PC-3 (cell line): Measurements from ENCODE around the gene CORIN. TPM values are rescaled to one million over a fixed set of nuclear protein-coding genes. Genes with fewer than 3 reads are reported as not detected.

ENCODE experiments used
- ATAC-seq: fragments of 200-7000 bp; cut with Tn5 transposase; 2 replicates; pipeline ENCODE4 v1.9.1; 2020; ENCODE audit warnings: mild to moderate bottlenecking, moderate library complexity
- BruUV-seq: library from RNA; stranded (reverse); fragments of 400-500 nt; replicated peaks from 2 replicates; lab custom pipeline; 2021; lab: Mats Ljungman, UMichigan
- CTCF ChIA-PET: fragments of 300-600 bp; sonication (Branson Sonifier 250); formaldehyde crosslinking; loops from one replicate; lab custom pipeline; 2022; ENCODE audit warnings: antibody characterized with exemption; lab: Charles Lee
- POLR2A ChIA-PET: fragments of 300-600 bp; sonication (Branson Sonifier 250); formaldehyde crosslinking; loops from one replicate; lab custom pipeline; 2022; ENCODE audit warnings: antibody characterized with exemption; ENCODE audit not compliant: unreplicated experiment; lab: Charles Lee
- DNase-seq: peaks from one replicate; pipeline ENCODE4 v3.0.0-alpha.2; 2015
- H2AFZ ChIP-seq: fragments of 300-600 bp; sonication (generic); 2 replicates; pipeline ENCODE4 v1.6.0; 2016; ENCODE audit warnings: antibody characterized with exemption, low read length
- H3F3A ChIP-seq: fragments of 300-600 bp; sonication (generic); one replicate; pipeline ENCODE4 v1.6.0; 2017; ENCODE audit warnings: antibody characterized with exemption, low read length, control low read depth, mild to moderate bottlenecking; ENCODE audit not compliant: unreplicated experiment
- H3K27ac ChIP-seq: fragments of 300-600 bp; sonication (generic); 2 replicates; pipeline ENCODE4 v1.5.1; 2016; ENCODE audit warnings: mild to moderate bottlenecking, low read length
- H3K27me3 ChIP-seq: fragments of 300-600 bp; sonication (generic); 2 replicates; pipeline ENCODE4 v1.6.1; 2016; ENCODE audit warnings: low read length, mixed read lengths
- H3K36me3 ChIP-seq: fragments of 300-600 bp; sonication (generic); 2 replicates; pipeline ENCODE4 v1.6.1; 2016; ENCODE audit warnings: low read depth, mixed run types, low read length, mixed read lengths
- H3K4me1 ChIP-seq: fragments of 300-600 bp; sonication (generic); 2 replicates; pipeline ENCODE4 v1.5.1; 2016; ENCODE audit warnings: low read length; ENCODE audit not compliant: insufficient read depth
- H3K4me2 ChIP-seq: fragments of 300-600 bp; sonication (generic); 2 replicates; pipeline ENCODE4 v1.6.0; 2016; ENCODE audit warnings: low read length
- H3K4me3 ChIP-seq: fragments of 300-600 bp; sonication (generic); 2 replicates; pipeline ENCODE4 v1.5.1; 2016; ENCODE audit warnings: mild to moderate bottlenecking, low read length, mixed read lengths
- H3K79me2 ChIP-seq: fragments of 300-600 bp; sonication (generic); 2 replicates; pipeline ENCODE4 v1.6.1; 2017; ENCODE audit warnings: low read length, mixed read lengths
- H3K9ac ChIP-seq: fragments of 300-600 bp; sonication (generic); 2 replicates; pipeline ENCODE4 v1.6.0; 2016; ENCODE audit warnings: mild to moderate bottlenecking, low read length
- H3K9me2 ChIP-seq: fragments of 300-600 bp; sonication (generic); replicated peaks from 2 replicates; pipeline ENCODE4 v1.6.1; 2016; ENCODE audit warnings: mixed run types, low read length, mixed read lengths
- H3K9me3 ChIP-seq: fragments of 300-600 bp; sonication (generic); 2 replicates; pipeline ENCODE4 v1.6.1; 2016; ENCODE audit warnings: low read length, mixed read lengths
- H4K20me1 ChIP-seq: fragments of 300-600 bp; sonication (generic); 2 replicates; pipeline ENCODE4 v1.6.1; 2016; ENCODE audit warnings: low read length, mixed read lengths
- CTCF ChIP-seq: fragments of 300-600 bp; sonication (generic); conservative IDR thresholded peaks from 2 replicates; pipeline ENCODE4 v1.5.1; 2017; ENCODE audit warnings: antibody characterized with exemption, low read depth, mild to moderate bottlenecking, low read length
- EZH2 ChIP-seq: fragments of 300-600 bp; sonication (generic); IDR thresholded peaks from one replicate; pipeline ENCODE4 v1.6.1; 2017; ENCODE audit warnings: antibody characterized with exemption, mild to moderate bottlenecking, low read length; ENCODE audit not compliant: unreplicated experiment
- EZH2phosphoT487 ChIP-seq: fragments of 300-600 bp; sonication (generic); IDR thresholded peaks from 2 replicates; pipeline ENCODE4 v1.6.1; 2018; ENCODE audit warnings: mild to moderate bottlenecking, antibody characterized with exemption, low read length, borderline replicate concordance
- intact Hi-C: fragments of 100-400 bp; cut with micrococcal nuclease; formaldehyde crosslinking; loops from 2 replicates; pipeline ENCODE4 v1.9.0; 2023
- total RNA-seq: library from RNA; depleted of rRNA; stranded (reverse); fragments of >200 nt; gene quantifications from 2 replicates; pipeline ENCODE4 v1.2.3, GENCODE V29; 2014

Gene CORIN
- total RNA-seq, 1 experiment from 2014 or later, result not detected

GRCh38 chr4:47858006-47858405 lies 20.1 kb upstream of the CORIN start:
- DNase-seq (no peak), ATAC-seq (no peak)
- Histone ChIP-seq H3K9ac (no peak overlapping the region), H3K4me2 (no peak overlapping the region), H3K9me3 (no peaks in the 10 kb centered on the region), H3K36me3 (peaks cover 9% of the 10 kb centered on the region; the same call in 1 of the 2 replicates), H3K27ac (no peak overlapping the region), H2AFZ (no peak overlapping the region), H3K27me3 (no peaks in the 10 kb centered on the region), H3K9me2 (no peaks in the 10 kb centered on the region), H4K20me1 (no peaks in the 10 kb centered on the region), H3F3A (no peaks in the 10 kb centered on the region), H3K79me2 (no peaks in the 10 kb centered on the region), H3K4me3 (no peak overlapping the region), H3K4me1 (no peaks in the 10 kb centered on the region)
- POLR2A ChIA-PET, result no interaction called here
- no TSS peak for BruUV-seq
- no peak for TF ChIP-seq CTCF
- TF ChIP-seq EZH2, result no peak
- no peak for TF ChIP-seq EZH2phosphoT487
- CTCF ChIA-PET, result no interaction called here
- intact Hi-C loops, result no loop called here

- Histone ChIP-seq H3K27ac (no peak overlapping the region), H3K4me2 (no peak overlapping the region), H3F3A (no peaks in the 10 kb centered on the region), H4K20me1 (no peaks in the 10 kb centered on the region), H3K9me3 (no peaks in the 10 kb centered on the region), H3K36me3 (peaks cover 4% of the 10 kb centered on the region; the same call in 1 of the 2 replicates), H2AFZ (no peak overlapping the region), H3K79me2 (no peaks in the 10 kb centered on the region), H3K27me3 (no peaks in the 10 kb centered on the region), H3K4me1 (no peaks in the 10 kb centered on the region), H3K4me3 (no peak overlapping the region), H3K9ac (no peak overlapping the region), H3K9me2 (no peaks in the 10 kb centered on the region)
- no peak for TF ChIP-seq CTCF
- TF ChIP-seq EZH2phosphoT487, result no peak
- TF ChIP-seq EZH2, result no peak
- ChIA-PET CTCF (no interaction called here), POLR2A (no interaction called here)
- intact Hi-C loops, result no loop called here
- no peak for DNase-seq
- BruUV-seq, result no TSS peak
- no peak for ATAC-seq
These were observed 18.8 kb upstream of the CORIN start for GRCh38 chr4:47856713-47857112.

- H3K9me3 ChIP-seq, result no peaks in the 10 kb centered on the region
- H2AFZ ChIP-seq, result no peak overlapping the region
- no peak for DNase-seq
- H3K4me2 ChIP-seq, result no peak overlapping the region
- H3F3A ChIP-seq, result no peaks in the 10 kb centered on the region
- TF ChIP-seq CTCF (no peak), EZH2 (no peak), EZH2phosphoT487 (no peak)
- no peaks in the 10 kb centered on the region for H3K9me2 ChIP-seq
- peaks cover 16% of the 10 kb centered on the region; the same call in 1 of the 2 replicates for H3K36me3 ChIP-seq
- ChIA-PET CTCF (no interaction called here), POLR2A (no interaction called here)
- H3K4me1 ChIP-seq, result no peaks in the 10 kb centered on the region
- intact Hi-C loops, result no loop called here
- H3K4me3 ChIP-seq, result no peak overlapping the region
- H3K9ac ChIP-seq, result no peak overlapping the region
- BruUV-seq, result no TSS peak
- H3K27me3 ChIP-seq, result no peaks in the 10 kb centered on the region
- H4K20me1 ChIP-seq, result no peaks in the 10 kb centered on the region
- ATAC-seq, result no peak
- H3K27ac ChIP-seq, result no peak overlapping the region
- H3K79me2 ChIP-seq, result no peaks in the 10 kb centered on the region
These were observed 17.5 kb upstream of the CORIN start for GRCh38 chr4:47855350-47855749.
